ENCODE measurements around the gene CDK10. TPM values are rescaled to one million over a fixed set of nuclear protein-coding genes. Genes with fewer than 3 reads are reported as not detected.
"Not testable (repeated sequence)": the region's sequence is repeated elsewhere in the genome, so short reads cannot be mapped to it uniquely, and the experiment has no call there.

Gene CDK10
- total RNA-seq, 1 donor from 2014 or later = 26.7 TPM

DNA sequence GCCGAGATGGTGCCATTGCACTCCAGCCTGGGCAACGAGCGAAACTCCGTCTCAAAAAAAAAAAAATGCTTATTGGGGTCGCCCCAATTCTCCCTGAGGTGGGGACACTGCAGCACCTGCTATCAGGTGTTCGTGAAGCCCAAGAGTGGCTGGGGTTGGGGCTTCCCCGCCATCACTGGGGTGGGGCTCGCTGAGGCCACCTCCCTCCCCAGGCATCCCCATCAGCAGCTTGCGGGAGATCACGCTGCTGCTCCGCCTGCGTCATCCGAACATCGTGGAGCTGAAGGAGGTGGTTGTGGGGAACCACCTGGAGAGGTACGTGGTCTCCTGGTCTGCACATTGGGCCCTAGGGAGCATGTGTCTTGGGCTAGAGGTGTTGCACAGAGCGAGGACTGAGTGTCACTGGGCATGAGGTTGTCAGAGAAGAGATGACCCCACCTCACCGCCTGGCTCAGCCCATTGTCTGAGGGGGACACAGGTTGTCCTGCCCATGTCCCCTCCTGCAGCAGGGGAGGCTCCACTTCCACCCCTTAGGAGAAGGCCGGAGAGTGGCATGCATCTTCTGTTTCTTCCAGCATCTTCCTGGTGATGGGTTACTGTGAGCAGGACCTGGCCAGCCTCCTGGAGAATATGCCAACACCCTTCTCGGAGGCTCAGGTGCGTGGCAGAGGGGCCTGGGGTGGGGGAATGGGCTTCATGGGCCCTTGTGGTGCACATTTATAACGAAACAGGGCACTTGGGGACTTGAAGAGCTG is 4.9 kb downstream of the CDK10 start:
- no peak overlapping the region for H3K27ac ChIP-seq (replicated peaks)
- TF ChIP-seq, protein P1, sequence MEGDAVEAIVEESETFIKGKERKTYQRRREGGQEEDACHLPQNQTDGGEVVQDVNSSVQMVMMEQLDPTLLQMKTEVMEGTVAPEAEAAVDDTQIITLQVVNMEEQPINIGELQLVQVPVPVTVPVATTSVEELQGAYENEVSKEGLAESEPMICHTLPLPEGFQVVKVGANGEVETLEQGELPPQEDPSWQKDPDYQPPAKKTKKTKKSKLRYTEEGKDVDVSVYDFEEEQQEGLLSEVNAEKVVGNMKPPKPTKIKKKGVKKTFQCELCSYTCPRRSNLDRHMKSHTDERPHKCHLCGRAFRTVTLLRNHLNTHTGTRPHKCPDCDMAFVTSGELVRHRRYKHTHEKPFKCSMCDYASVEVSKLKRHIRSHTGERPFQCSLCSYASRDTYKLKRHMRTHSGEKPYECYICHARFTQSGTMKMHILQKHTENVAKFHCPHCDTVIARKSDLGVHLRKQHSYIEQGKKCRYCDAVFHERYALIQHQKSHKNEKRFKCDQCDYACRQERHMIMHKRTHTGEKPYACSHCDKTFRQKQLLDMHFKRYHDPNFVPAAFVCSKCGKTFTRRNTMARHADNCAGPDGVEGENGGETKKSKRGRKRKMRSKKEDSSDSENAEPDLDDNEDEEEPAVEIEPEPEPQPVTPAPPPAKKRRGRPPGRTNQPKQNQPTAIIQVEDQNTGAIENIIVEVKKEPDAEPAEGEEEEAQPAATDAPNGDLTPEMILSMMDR (IDR thresholded peaks at IDR 0.05; ENCODE audit: borderline replicate concordance) = no peak
- H3K27me3 ChIP-seq (ENCODE audit: low read depth) = no peaks in the 10 kb centered on the region
- peaks cover 37% of the 10 kb centered on the region for H3K36me3 ChIP-seq
- peaks cover 17% of the 10 kb centered on the region for H3K4me1 ChIP-seq
- intact Hi-C loops (cut with micrococcal nuclease) = no loop called here
- H3K9me3 ChIP-seq (replicated peaks) = no peaks in the 10 kb centered on the region
- no peak for DNase-seq
- no peak overlapping the region for H3K4me3 ChIP-seq

- no peak overlapping the region for H3K4me3 ChIP-seq
- H3K4me1 ChIP-seq = peaks cover 10% of the 10 kb centered on the region
- no peaks in the 10 kb centered on the region for H3K27me3 ChIP-seq (ENCODE audit: low read depth)
- TF ChIP-seq, protein P1 (IDR thresholded peaks at IDR 0.05; ENCODE audit: borderline replicate concordance) = no peak
- no peak for DNase-seq
- H3K27ac ChIP-seq (replicated peaks) = no peak overlapping the region
- intact Hi-C loops (cut with micrococcal nuclease) = no loop called here
- no peaks in the 10 kb centered on the region for H3K9me3 ChIP-seq (replicated peaks)
- H3K36me3 ChIP-seq = peaks cover 37% of the 10 kb centered on the region
Observed at GRCh38 chr16:89691986-89692569, 5.6 kb downstream of the CDK10 start.

- H3K36me3 ChIP-seq = peaks cover 37% of the 10 kb centered on the region
- intact Hi-C loops (cut with micrococcal nuclease) = no loop called here
- no peak overlapping the region for H3K27ac ChIP-seq (replicated peaks)
- H3K27me3 ChIP-seq (ENCODE audit: low read depth) = no peaks in the 10 kb centered on the region
- DNase-seq = no peak
- H3K9me3 ChIP-seq (replicated peaks) = no peaks in the 10 kb centered on the region
- H3K4me1 ChIP-seq = no peaks in the 10 kb centered on the region
- H3K4me3 ChIP-seq = no peak overlapping the region
- TF ChIP-seq, protein P1 (IDR thresholded peaks at IDR 0.05; ENCODE audit: borderline replicate concordance) = no peak
Observed at GRCh38 chr16:89693289-89693731, 6.8 kb downstream of the CDK10 start.

GRCh38 chr16:89693931-89694783 is 7.7 kb downstream of the CDK10 start:
- no peak for DNase-seq
- no peak overlapping the region for H3K4me3 ChIP-seq
- intact Hi-C loops (cut with micrococcal nuclease) = no loop called here

GRCh38 chr16:89694784-89695085 is 8.2 kb downstream of the CDK10 start:
- H3K9me3 ChIP-seq (replicated peaks); H3K4me3 ChIP-seq; H3K4me1 ChIP-seq; H3K27me3 ChIP-seq (ENCODE audit: low read depth); DNase-seq; intact Hi-C loops (cut with micrococcal nuclease); H3K27ac ChIP-seq (replicated peaks): not testable (repeated sequence)
- peaks cover 34% of the 10 kb centered on the region for H3K36me3 ChIP-seq

More at GRCh38 chr16:89693931-89694783, 7.7 kb downstream of the CDK10 start:
- peaks cover 36% of the 10 kb centered on the region for H3K36me3 ChIP-seq
- no peaks in the 10 kb centered on the region for H3K9me3 ChIP-seq (replicated peaks)
- no peak overlapping the region for H3K27ac ChIP-seq (replicated peaks)
- no peaks in the 10 kb centered on the region for H3K27me3 ChIP-seq (ENCODE audit: low read depth)
- TF ChIP-seq, protein P1 (IDR thresholded peaks at IDR 0.05; ENCODE audit: borderline replicate concordance) = no peak
- no peaks in the 10 kb centered on the region for H3K4me1 ChIP-seq
